ENCODE data around the gene TMA7B.

The TMA7B gene

DNA sequence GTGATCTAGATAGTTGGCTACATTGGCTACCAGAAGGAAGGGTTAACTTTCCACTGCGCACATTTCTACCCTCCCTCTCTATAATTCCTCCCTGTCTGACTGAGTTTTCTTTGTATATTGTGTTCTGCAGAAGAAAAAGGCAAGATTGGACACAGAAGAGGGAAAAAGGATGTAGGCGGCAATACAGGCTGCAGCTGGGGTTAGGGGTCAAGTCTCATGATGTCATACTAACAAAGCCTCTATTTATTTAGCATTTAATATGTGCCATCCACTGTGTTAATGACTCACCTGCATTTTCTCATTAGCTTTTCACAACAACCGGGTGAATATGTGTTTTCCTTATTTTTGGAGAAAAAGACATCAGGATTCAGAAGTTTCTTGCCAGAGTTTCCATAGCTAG is 36.5 kb downstream of the TMA7B start:
- peaks cover 9% of the 10 kb centered on the region for H3K27me3 ChIP-seq (ENCODE audit: insufficient read depth, low read length)
- no peaks in the 10 kb centered on the region for H3K36me3 ChIP-seq (ENCODE audit: insufficient read depth, low read length)
- no peak overlapping the region for H2AFZ ChIP-seq (ENCODE audit: low read depth, low read length)
- H3K4me1 ChIP-seq (ENCODE audit: insufficient read depth, low read length), result peaks cover 25% of the 10 kb centered on the region
- no peak overlapping the region for H3K4me3 ChIP-seq (ENCODE audit: low read length)
- H3K9me3 ChIP-seq (ENCODE audit: low read length), result no peaks in the 10 kb centered on the region

DNA sequence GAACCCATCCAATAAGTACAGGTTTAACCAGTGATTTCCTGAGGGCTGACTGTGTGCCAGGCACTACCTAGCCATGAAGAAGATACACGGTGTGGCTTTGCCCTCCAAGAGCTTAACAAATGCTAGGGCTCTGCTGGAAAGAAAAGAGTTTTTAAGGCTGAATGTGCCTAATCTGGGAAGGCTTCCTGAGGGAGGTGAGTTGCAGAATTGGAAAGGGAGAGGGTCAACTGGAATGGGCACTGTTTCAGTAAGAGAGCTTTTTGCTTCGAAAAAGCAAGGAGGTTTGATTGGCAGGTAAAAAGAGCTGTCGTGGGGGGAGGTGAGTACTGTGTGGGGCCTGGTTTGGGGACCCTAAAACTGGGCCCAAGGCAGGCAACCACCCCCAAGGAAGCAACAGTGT is 37.2 kb downstream of the TMA7B start:
- H3K4me3 ChIP-seq (ENCODE audit: low read length), result no peak overlapping the region
- H3K36me3 ChIP-seq (ENCODE audit: insufficient read depth, low read length), result no peaks in the 10 kb centered on the region
- peaks cover 9% of the 10 kb centered on the region for H3K27me3 ChIP-seq (ENCODE audit: insufficient read depth, low read length)
- no peaks in the 10 kb centered on the region for H3K9me3 ChIP-seq (ENCODE audit: low read length)
- no peak overlapping the region for H2AFZ ChIP-seq (ENCODE audit: low read depth, low read length)
- peaks cover 25% of the 10 kb centered on the region for H3K4me1 ChIP-seq (ENCODE audit: insufficient read depth, low read length)

DNA sequence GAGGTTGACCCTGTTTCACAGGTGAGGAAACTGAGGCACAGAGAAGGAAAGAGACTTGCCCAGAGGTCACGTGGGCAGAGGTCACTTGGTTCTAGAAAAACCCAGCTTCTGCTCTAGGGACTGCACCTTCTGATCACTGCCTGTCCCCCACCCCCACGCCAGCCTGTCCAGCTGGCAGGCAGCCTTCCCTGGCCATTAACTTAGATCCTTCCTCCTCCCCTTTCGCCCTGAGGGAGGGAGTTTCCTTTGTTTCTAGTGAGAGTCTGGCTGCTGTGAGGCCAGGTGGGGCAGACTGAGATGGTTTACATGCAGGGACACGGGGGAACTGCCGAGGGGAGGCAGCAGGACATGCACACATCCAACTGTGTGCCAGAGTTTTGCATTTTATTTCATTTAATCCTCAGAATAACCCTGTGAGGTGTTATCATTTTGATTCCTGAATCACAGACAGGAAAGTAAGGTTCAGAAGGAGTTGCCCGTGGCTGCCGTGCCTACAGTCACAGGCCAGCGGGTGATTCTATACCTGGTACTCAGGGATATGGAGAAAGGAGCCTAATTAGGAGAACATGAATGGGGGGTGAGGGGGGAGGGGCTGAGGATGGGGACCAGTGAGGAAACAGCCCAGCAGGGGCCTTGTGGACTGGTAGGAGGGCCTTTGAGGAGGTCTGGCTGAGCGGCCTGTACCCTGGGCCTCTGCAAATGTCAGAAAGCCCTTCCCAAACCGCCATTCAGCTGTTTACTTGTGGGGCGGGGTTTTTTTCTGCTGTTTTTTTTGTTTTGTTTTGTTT is 37.9 kb downstream of the TMA7B start:
- H3K4me3 ChIP-seq (ENCODE audit: low read length), result no peak overlapping the region
- peaks cover 25% of the 10 kb centered on the region for H3K4me1 ChIP-seq (ENCODE audit: insufficient read depth, low read length)
- H3K9me3 ChIP-seq (ENCODE audit: low read length), result no peaks in the 10 kb centered on the region
- peaks cover 9% of the 10 kb centered on the region for H3K27me3 ChIP-seq (ENCODE audit: insufficient read depth, low read length)
- H2AFZ ChIP-seq (ENCODE audit: low read depth, low read length), result no peak overlapping the region
- H3K36me3 ChIP-seq (ENCODE audit: insufficient read depth, low read length), result no peaks in the 10 kb centered on the region

DNA sequence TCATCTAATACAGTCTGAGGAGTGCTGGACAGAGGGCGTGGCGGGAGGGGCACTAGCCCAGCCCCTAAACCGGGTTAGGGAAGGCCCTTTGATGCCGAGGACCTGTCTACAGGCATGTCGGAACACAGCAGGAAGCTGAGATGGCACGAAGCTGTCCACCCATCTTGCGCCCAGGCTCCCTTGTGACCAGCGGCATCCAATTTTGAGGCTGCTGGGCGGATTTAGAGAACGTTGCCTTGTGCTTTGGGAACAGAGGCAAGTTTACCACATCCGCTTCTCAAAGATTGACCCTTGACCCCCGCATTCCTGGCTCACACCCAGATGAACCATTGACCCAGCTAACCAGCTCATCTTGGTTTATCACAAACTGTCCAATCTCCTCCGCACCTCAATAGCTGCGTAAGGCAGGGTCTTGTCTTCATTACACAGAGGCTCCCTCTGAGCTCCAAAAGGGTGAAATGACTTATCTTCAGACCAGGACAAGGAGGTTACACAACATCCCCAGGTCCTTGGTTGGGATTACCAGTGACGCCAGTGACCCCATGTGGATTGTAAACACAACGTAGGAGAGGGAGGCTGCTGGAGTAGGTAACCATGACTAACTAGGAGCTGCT is 39.1 kb downstream of the TMA7B start:
- H3K4me3 ChIP-seq (ENCODE audit: low read length), result no peak overlapping the region
- no peak overlapping the region for H2AFZ ChIP-seq (ENCODE audit: low read depth, low read length)
- peaks cover 25% of the 10 kb centered on the region for H3K4me1 ChIP-seq (ENCODE audit: insufficient read depth, low read length)
- no peaks in the 10 kb centered on the region for H3K9me3 ChIP-seq (ENCODE audit: low read length)
- no peaks in the 10 kb centered on the region for H3K36me3 ChIP-seq (ENCODE audit: insufficient read depth, low read length)
- H3K27me3 ChIP-seq (ENCODE audit: insufficient read depth, low read length), result peaks cover 5% of the 10 kb centered on the region

DNA sequence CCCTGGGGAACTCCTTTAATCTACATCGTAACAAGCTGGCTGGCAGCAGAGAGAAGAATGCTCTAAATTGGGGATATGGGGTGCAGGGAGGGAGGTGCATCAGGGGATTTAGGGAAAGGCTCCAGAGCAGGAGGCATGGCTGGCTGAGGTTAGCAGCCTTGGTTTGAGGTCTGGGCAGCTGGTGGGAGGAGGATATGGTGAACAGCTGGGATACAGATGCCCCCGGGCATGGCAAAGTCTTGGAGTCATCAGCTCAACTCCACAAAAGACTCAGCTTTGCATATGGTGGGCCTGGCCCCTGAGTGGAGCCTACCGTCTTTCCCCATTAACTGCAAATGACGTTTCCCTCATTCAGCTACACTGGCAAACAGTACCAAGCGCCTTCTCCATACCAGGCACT is 40.0 kb downstream of the TMA7B start:
- H3K9me3 ChIP-seq (ENCODE audit: low read length), result no peaks in the 10 kb centered on the region
- H3K4me1 ChIP-seq (ENCODE audit: insufficient read depth, low read length), result peaks cover 25% of the 10 kb centered on the region
- H3K4me3 ChIP-seq (ENCODE audit: low read length), result no peak overlapping the region
- no peak overlapping the region for H2AFZ ChIP-seq (ENCODE audit: low read depth, low read length)
- peaks cover 5% of the 10 kb centered on the region for H3K27me3 ChIP-seq (ENCODE audit: insufficient read depth, low read length)
- H3K36me3 ChIP-seq (ENCODE audit: insufficient read depth, low read length), result no peaks in the 10 kb centered on the region

DNA sequence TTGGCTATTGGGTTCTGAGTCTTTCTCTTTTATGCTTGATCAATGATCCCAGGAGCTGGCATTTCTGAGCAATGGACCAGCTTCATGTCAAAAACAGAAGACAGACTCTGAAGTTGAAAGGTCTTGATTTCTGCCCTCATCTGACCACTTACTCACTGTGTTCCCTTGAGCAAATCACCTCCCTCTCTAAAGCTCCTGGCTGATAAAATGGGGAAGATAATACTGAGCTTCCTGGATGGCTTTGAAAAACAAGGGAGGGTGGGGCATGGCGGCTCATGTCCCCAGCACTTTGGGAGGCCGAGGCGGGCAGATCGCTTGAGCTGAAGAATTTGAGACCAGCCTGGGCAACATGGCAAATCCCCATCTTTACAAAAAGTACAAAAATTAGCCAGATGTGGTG is 40.9 kb downstream of the TMA7B start:
- Histone ChIP-seq H3K4me1 (ENCODE audit: insufficient read depth, low read length) (peaks cover 25% of the 10 kb centered on the region), H3K27me3 (ENCODE audit: insufficient read depth, low read length) (peaks cover 5% of the 10 kb centered on the region), H3K36me3 (ENCODE audit: insufficient read depth, low read length) (no peaks in the 10 kb centered on the region), H3K9me3 (ENCODE audit: low read length) (no peaks in the 10 kb centered on the region), H3K4me3 (ENCODE audit: low read length) (no peak overlapping the region), H2AFZ (ENCODE audit: low read depth, low read length) (no peak overlapping the region)

DNA sequence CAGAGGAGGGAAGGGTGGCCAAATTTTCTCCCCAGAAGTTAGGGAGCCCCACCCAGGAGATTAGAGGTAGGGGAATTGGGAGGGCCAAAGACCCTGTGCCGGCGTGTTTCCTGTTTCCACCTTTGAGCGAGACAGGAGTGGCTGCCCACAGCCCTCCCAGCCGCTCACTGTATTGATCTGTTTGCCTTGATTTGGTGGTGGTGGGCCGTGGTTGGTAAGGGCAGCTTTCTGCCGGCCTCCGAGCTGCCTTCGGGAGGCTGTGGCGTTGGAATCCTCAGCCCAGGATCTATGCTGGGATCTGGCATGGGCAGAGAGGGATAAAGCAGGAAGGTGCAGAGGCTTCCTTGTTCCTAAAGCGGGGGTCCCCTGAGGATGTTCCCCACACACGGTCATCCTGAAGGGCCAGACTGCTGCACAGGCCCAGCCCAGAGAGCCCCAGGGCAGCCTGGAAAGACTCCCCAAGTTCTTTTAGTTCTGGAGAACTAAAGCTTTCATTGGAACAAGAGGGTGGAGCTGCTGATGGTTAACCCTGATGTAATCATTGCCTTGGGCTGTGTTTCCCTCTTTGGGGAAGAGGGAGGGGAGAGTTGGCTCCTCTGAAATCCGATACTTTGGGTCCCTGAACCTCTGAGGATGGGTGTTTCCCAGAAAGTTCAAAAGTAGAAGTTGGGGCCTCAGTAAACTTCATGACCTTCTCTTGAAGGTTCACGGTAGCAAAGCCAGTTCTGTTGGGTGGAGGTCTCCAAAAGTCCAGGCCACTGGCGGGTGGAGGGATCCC is 41.8 kb downstream of the TMA7B start:
- H3K4me1 ChIP-seq (ENCODE audit: insufficient read depth, low read length), result peaks cover 22% of the 10 kb centered on the region
- H3K27me3 ChIP-seq (ENCODE audit: insufficient read depth, low read length), result peaks cover 5% of the 10 kb centered on the region

DNA sequence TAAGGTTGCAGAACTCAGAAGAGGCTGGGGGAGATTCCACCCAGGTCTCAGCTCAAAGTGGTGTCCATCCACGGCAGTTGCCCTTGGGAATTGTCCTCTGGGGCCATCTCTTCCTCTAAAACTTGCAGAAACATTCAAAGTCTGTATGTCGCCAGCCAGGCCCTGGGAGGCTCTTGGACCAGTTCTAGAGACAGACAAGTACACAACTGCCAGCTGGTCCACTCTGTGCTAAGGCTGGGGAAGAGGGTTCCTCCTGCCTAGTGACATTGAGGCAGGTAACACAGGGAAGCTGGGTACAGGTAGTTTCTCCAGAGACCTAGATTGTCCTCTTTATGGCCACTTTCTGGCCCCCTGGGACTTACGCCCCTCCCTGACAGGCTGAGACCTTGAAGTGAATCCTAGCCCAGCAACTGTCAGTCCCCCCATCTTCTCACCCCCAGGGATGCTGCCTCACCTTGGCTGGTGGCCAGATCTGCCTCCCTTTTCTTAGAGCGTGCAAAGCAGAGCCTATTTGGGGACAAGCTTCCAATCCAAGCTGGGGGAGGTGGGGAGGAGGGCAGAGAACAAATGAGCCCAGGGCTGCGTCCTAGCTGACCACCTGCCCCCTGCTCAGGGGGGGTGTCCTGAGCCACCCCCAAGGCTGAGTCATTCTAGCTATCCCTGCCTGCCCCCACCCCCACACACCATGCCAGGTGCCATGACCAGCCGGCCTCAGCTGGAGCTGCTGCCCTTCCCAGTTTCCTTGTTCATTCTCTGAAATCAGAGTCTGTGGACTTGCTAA is 42.9 kb downstream of the TMA7B start:
- Histone ChIP-seq H3K4me1 (ENCODE audit: insufficient read depth, low read length) (peaks cover 16% of the 10 kb centered on the region), H3K27me3 (ENCODE audit: insufficient read depth, low read length) (peaks cover 5% of the 10 kb centered on the region), H3K36me3 (ENCODE audit: insufficient read depth, low read length) (no peaks in the 10 kb centered on the region), H3K4me3 (ENCODE audit: low read length) (no peak overlapping the region), H3K9me3 (ENCODE audit: low read length) (no peaks in the 10 kb centered on the region), H2AFZ (ENCODE audit: low read depth, low read length) (no peak overlapping the region)

More for the DNA sequence above, 41.8 kb downstream of the TMA7B start:
- no peaks in the 10 kb centered on the region for H3K36me3 ChIP-seq (ENCODE audit: insufficient read depth, low read length)
- no peak overlapping the region for H2AFZ ChIP-seq (ENCODE audit: low read depth, low read length)
- no peaks in the 10 kb centered on the region for H3K9me3 ChIP-seq (ENCODE audit: low read length)
- no peak overlapping the region for H3K4me3 ChIP-seq (ENCODE audit: low read length)

DNA sequence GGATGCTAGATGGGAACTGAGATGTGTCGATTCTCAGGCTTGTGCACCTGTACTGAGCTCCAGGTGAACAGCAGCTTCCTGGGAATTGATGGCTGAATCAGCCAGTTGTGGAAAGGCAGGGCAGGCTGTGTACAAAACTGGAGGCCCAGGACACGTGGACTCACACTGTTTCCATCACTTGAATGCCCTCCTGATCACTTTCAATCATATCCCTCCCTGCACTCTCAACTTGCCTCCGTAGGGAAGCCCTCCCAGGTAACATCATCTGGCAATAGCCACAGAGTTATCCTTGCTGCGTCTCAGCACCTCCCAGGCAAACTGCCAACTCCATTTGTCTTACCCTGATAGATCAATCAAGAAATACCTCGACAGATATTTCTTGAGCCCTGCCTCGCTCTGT is 44.6 kb downstream of the TMA7B start:
- H2AFZ ChIP-seq (ENCODE audit: low read depth, low read length), result no peak overlapping the region
- no peaks in the 10 kb centered on the region for H3K9me3 ChIP-seq (ENCODE audit: low read length)
- peaks cover 15% of the 10 kb centered on the region for H3K4me1 ChIP-seq (ENCODE audit: insufficient read depth, low read length)
- H3K36me3 ChIP-seq (ENCODE audit: insufficient read depth, low read length), result no peaks in the 10 kb centered on the region
- no peak overlapping the region for H3K4me3 ChIP-seq (ENCODE audit: low read length)
- H3K27me3 ChIP-seq (ENCODE audit: insufficient read depth, low read length), result peaks cover under 1% of the 10 kb centered on the region

DNA sequence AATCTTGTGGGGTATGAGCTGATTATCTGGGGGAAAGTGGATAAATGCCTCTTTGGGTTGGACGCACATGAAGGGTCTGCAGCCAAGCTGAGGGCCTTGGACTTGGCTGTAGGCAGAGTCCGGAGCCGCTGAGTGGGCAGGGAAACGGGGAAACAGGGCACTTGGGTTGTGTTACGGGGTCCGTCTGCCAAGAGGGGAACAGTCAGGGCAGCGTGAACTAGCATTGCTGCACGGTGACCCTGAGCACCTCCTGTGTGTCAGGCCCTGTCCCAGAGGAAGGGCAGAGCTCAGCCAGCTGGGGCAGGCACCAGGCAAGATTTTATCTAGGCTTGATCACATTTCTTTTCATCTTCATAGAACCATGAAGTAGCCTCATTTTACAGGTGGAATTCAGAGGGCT is 46.4 kb downstream of the TMA7B start:
- Histone ChIP-seq H3K36me3 (ENCODE audit: insufficient read depth, low read length) (no peaks in the 10 kb centered on the region), H2AFZ (ENCODE audit: low read depth, low read length) (no peak overlapping the region), H3K27me3 (ENCODE audit: insufficient read depth, low read length) (no peaks in the 10 kb centered on the region), H3K9me3 (ENCODE audit: low read length) (no peaks in the 10 kb centered on the region), H3K4me3 (ENCODE audit: low read length) (no peak overlapping the region), H3K4me1 (ENCODE audit: insufficient read depth, low read length) (peaks cover 18% of the 10 kb centered on the region)

DNA sequence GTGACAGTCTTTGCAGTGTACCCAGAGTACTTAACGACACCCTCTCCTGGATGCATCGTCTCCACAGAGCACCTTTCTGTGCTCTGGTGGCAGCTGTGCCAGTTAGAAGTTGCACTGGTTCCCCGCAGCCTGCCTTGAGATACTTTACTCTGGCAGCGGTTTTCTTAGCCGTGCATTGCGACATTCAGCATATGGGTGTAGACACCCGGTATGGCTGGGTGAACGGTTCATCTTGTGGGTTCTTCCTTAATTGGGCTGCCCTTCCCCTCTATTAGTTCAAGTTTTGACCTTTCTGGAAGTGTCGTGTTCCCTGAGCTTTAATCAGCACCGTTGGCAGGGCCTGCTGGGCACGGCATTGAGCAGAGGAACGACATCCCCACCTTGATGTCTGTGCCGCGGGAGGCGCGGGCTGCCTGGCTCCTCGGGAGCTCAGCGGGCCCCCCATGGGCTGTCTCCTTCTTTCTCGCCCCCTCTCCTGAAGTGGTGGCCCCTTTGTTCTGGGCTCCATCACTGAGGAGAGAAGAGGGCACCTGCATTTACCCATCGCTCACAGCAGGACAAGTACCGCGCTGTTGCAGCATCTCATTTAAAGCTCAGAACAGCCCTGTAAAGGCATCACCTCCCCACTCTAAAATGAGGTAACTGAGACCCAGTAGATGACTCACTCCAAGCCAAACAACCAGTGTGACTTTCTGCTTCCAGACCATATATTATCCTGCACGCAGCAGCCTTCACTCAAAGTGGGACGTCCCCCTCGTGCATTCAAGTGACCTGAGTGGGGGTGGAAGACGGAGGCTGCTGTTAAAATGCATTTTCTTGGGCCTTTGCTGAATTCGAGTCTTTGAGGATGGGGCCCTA is 47.9 kb downstream of the TMA7B start:
- Histone ChIP-seq H3K4me1 (ENCODE audit: insufficient read depth, low read length) (peaks cover 18% of the 10 kb centered on the region), H2AFZ (ENCODE audit: low read depth, low read length) (no peak overlapping the region), H3K9me3 (ENCODE audit: low read length) (no peaks in the 10 kb centered on the region), H3K4me3 (ENCODE audit: low read length) (no peak overlapping the region), H3K27me3 (ENCODE audit: insufficient read depth, low read length) (no peaks in the 10 kb centered on the region), H3K36me3 (ENCODE audit: insufficient read depth, low read length) (no peaks in the 10 kb centered on the region)

DNA sequence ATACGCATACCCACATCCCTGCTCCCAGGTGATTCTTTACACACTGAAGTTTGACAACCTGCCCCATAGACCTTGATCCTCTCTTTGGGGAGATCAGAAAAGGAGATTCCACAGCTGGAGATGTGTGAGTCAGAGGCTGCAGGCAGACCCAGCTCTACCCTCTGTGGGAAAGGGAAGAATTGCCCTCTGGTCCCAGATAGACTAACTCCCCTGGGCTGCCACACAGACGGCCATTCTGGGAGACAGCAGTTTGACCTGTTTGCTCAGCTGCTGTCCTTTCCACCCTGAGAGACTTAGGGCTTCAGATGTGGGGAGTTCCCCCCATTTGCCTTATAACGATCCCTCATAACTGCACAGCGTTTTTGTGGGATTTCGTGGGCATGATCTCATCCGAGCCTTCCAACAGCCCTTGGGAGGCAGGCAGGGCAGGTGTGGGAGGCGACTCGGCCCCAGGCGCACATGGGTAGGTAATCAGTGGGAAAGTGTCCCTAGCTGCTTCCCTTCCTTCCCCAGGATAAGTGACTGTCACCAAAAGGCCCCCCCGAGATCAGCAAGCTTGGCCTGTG is 48.6 kb downstream of the TMA7B start:
- H3K27me3 ChIP-seq (ENCODE audit: insufficient read depth, low read length), result no peaks in the 10 kb centered on the region
- no peaks in the 10 kb centered on the region for H3K9me3 ChIP-seq (ENCODE audit: low read length)
- H3K36me3 ChIP-seq (ENCODE audit: insufficient read depth, low read length), result no peaks in the 10 kb centered on the region
- peaks cover 18% of the 10 kb centered on the region for H3K4me1 ChIP-seq (ENCODE audit: insufficient read depth, low read length)
- H3K4me3 ChIP-seq (ENCODE audit: low read length), result no peak overlapping the region
- no peak overlapping the region for H2AFZ ChIP-seq (ENCODE audit: low read depth, low read length)
